ENCODE results near the gene ZZZ3. TPM values are rescaled to one million over a fixed set of nuclear protein-coding genes. Genes with fewer than 3 reads are reported as not detected.

ZZZ3 gene
- 24.8 and 29.9 TPM in 2 replicates for total RNA-seq

DNA sequence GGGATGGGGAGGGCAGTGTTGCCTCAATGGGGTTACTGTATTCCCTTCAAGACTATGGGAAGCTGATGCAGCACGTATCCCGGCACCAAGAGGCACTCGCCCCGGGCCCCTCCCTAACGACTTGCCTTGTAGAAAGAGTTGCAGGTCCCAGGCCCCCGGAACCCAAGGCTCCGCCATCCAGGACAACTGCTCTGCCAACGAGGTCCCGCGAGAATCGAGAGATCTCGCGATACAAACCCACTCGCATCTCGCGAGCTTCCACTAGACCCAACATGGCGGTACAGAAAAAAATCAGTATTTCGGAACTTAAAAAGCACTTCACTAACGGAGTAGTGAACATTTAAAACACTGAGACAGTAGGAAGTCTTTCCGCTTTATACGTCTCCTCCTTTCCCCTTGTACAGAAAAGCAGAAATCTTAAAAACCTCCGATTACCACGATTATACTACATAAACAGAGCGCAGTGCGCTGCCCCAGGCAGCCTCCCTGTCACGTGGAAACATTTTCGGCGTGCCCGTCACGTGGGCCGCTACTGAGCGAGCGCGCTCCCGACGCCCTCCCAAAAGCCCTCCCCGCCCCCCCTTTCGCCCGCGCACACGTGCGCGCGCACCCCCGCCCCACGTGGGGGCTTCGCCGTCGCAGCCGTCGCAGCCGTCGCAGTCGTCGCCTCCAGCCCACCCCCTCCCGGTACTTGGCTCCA lies at the start of gene ZZZ3:
Gene ZZZ3 (minus strand): TSS at position 199 of the 700 bp plus-strand sequence. CDS start 49,304 bp downstream, outside the sequence.

Other genes starting within 250 kb of the ZZZ3 start
- 28.4 and 29.9 TPM in 2 replicates for gene USP33, start 77.2 kb upstream of the ZZZ3 start, total RNA-seq
- gene MIGA1, start 97.0 kb upstream of the ZZZ3 start, total RNA-seq, result 5.5 and 7.1 TPM in 2 replicates
- gene NEXN, start 206.0 kb upstream of the ZZZ3 start, total RNA-seq, result 1.3 and 3.1 TPM in 2 replicates